Activated T-cell treated with anti-CD3 and anti-CD28 coated beads, Interleukin-2, amount 50 U/mL, for 24 hours (primary cell): ENCODE data around the gene ANGPTL4.
A peak's percentile ranks its signal among the peaks of the same experiment; 100 is the strongest.
"Not testable (repeated sequence)": the region's sequence is repeated elsewhere in the genome, so short reads cannot be mapped to it uniquely, and the experiment has no call there.

Experiments used
- DNase-seq: peaks from one replicate; pipeline ENCODE4 v3.0.0-alpha.2; 2020
- H3K27ac Mint-ChIP-seq: 2 replicates; pipeline ENCODE4 v1.8.0; 2020; ENCODE audit warnings: mild to moderate bottlenecking, mixed read lengths
- H3K27me3 Mint-ChIP-seq: 2 replicates; pipeline ENCODE4 v1.8.0; 2020; ENCODE audit warnings: mixed read lengths
- H3K36me3 Mint-ChIP-seq: 2 replicates; pipeline ENCODE4 v1.8.0; 2020; ENCODE audit warnings: low read depth, mixed read lengths
- H3K4me1 Mint-ChIP-seq: 2 replicates; pipeline ENCODE4 v1.8.0; 2020; ENCODE audit warnings: low read depth, mixed read lengths
- H3K4me3 Mint-ChIP-seq: 2 replicates; pipeline ENCODE4 v1.8.0; 2020; ENCODE audit warnings: mild to moderate bottlenecking, moderate library complexity, mixed read lengths
- H3K9me3 Mint-ChIP-seq: 2 replicates; pipeline ENCODE4 v1.8.0; 2020; ENCODE audit warnings: mixed read lengths

ANGPTL4 gene

GRCh38 chr19:8363803-8364771 lies at the start of gene ANGPTL4:
Gene ANGPTL4, plus strand, starts transcription at chr19:8364155. Its CDS starts 167 bp downstream, at chr19:8364322.
- H3K4me1 Mint-ChIP-seq, result peaks cover 18% of the 10 kb centered on the region
- peak; percentile 68 for DNase-seq
- peaks cover 67% of the 10 kb centered on the region for H3K27me3 Mint-ChIP-seq
- no peaks in the 10 kb centered on the region for H3K9me3 Mint-ChIP-seq
- no peak within 1 kb of the TSS for H3K27ac Mint-ChIP-seq
- peak within 1 kb of the TSS; percentile 72 for H3K4me3 Mint-ChIP-seq
- H3K36me3 Mint-ChIP-seq, result no peaks in the 10 kb centered on the region

DNA sequence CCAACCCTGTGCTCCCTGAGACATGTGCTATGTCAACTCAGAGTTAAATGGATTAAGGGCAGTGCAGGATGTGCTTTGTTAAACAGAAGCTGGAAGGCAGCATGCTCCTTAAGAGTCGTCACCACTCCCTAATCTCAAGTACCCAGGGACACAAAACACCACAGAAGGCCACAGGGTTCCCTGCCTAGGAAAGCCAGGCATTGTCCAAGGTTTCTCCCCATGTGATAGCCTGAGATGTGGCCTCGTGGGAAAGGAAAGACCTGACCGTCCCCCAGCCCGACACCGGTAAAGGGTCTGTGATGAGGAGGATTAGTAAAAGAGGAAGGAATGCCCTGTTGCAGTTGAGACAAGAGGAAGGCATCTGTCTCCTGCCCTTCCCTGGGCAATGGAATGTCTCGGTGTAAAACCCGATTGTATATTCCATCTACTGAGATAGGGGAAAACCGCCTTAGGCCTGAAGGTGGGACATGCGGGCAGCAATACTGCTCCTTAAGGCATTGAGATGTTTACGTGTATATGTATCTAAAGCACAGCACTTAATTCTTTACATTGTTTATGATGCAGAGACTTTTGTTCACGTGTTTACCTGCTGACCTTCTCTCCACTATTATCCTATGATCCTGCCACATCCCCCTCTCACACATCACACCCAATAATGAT lies 48.8 kb upstream of the ANGPTL4 start:
- H3K4me3 Mint-ChIP-seq, DNase-seq, H3K27me3 Mint-ChIP-seq, H3K9me3 Mint-ChIP-seq: not testable (repeated sequence)
- Mint-ChIP-seq H3K27ac (peak overlapping the region; percentile 26), H3K4me1 (peaks cover 14% of the 10 kb centered on the region), H3K36me3 (peaks cover 83% of the 10 kb centered on the region)

- peaks cover 83% of the 10 kb centered on the region for H3K36me3 Mint-ChIP-seq
- no peaks in the 10 kb centered on the region for H3K27me3 Mint-ChIP-seq
- no peak overlapping the region for H3K27ac Mint-ChIP-seq
- no peak overlapping the region for H3K4me3 Mint-ChIP-seq
- DNase-seq, result no peak
- H3K9me3 Mint-ChIP-seq, result no peaks in the 10 kb centered on the region
- H3K4me1 Mint-ChIP-seq, result peaks cover 17% of the 10 kb centered on the region
Observed at GRCh38 chr19:8316351-8317125, 47.4 kb upstream of the ANGPTL4 start.

- H3K9me3 Mint-ChIP-seq, H3K4me3 Mint-ChIP-seq, H3K27me3 Mint-ChIP-seq, DNase-seq: not testable (repeated sequence)
- H3K27ac Mint-ChIP-seq, result peak overlapping the region; percentile 63
- peaks cover 83% of the 10 kb centered on the region for H3K36me3 Mint-ChIP-seq
- H3K4me1 Mint-ChIP-seq, result peaks cover 29% of the 10 kb centered on the region
Observed at GRCh38 chr19:8318835-8319234, 45.1 kb upstream of the ANGPTL4 start.

DNA sequence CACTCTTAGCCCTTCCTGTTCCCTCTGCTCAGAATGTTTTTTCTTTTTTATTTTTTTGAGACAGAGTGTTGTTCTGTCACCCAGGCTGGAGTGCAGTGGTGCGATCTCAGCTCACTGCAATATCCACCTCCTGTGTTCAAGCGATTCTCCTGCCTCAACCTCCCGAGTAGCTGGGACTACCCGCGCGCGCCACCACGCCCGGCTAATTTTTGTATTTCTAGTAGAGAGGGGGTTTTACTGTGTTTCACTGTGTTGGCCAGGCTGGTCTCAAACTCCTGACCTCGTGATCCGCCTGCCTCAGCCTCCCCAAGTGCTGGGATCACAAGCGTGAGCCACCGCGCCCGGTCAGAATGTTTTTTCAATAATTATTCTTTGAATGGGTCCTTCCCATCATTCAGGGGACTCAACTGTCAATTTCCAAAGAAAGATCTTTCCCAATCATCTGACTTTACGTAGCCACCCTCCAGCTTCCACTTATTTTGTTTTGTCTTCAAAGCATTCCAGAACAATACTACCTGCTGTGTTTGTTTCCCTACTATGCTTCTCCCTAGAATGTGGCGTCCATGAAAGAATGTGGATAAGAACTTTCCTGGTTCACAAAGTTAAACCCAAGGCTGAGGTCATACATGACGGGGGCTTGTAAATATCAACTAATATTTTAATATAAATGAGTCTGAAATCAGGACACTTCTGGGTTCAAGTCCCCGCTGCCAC lies 44.0 kb upstream of the ANGPTL4 start:
- peaks cover 85% of the 10 kb centered on the region for H3K36me3 Mint-ChIP-seq
- no peaks in the 10 kb centered on the region for H3K27me3 Mint-ChIP-seq
- H3K9me3 Mint-ChIP-seq, result no peaks in the 10 kb centered on the region
- peak overlapping the region; percentile 99 for H3K27ac Mint-ChIP-seq
- DNase-seq, result no peak
- peak overlapping the region; percentile 100 for H3K4me3 Mint-ChIP-seq
- peaks cover 32% of the 10 kb centered on the region for H3K4me1 Mint-ChIP-seq

DNA sequence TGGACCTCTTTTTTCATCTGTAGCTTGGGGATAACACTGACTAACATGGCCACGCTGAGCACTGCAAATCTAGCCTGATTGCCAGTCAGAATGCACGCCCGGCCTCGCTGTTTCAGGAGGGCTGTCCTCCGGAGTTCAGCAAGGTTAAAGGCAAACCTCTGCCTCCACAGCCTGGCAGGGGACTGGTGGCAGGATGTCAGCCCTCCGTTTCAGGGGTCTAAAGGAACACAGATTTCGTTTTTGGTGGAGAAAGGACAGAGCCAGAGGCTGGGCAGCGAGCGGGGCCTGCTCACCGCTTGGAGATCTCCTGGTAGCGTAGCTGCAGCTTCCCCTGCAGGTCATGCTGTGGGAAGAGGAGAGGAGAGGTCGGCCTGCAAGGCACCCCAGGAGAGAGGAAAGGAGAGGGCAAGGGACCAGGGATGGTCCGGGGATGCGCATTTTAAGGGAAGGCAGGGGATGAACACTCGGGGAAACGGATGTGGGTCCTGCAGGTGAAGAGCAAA lies 43.3 kb upstream of the ANGPTL4 start:
- peaks cover 32% of the 10 kb centered on the region for H3K4me1 Mint-ChIP-seq
- H3K27me3 Mint-ChIP-seq, result no peaks in the 10 kb centered on the region

DNA sequence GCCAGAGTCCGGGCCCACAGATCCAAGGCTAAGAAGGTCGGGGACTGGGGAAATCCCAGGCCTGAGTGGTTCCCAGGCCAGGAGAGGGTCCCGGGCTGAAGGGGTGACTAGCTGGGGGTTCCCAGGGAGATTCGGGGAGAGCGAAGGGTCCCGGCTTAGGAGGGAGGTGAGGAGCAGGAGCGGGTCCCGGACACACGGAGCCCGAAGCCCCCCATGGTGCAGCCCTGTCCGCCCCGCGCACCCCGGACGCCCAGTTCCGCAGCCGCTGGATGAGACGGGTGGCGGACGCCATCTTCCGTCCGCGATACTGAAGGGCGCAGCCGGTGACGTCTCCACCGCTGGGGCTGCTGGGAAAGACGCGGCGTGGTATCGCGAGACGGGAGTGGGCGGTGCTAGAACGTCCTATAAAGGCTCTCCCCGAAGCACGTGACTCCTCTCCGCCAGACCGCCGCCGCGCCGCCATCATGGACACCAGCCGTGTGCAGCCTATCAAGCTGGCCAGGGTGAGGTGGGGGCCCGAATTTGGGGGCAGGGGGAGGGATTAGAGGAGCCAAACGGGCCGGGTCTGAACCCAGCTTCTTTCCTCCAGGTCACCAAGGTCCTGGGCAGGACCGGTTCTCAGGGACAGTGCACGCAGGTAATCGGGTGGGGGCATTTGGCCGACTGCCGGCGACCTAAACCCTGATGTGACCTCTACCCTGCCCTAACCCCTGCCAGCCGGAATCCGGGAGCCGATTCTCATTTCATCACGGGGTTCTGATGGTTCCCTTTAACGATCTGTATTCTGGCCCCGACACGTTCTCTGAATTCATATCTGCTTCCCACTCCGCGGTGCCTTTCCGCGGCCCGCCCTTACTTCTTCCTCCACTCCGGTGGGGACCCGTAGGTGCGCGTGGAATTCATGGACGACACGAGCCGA lies 42.6 kb upstream of the ANGPTL4 start, which contains the start of the genes NDUFA7 and RPS28:
NDUFA7 (minus strand) TSS at position 309 of the 919 bp plus-strand sequence; CDS start at position 292, 17 bp downstream.
RPS28 (plus strand) TSS at position 430 of the 919 bp plus-strand sequence; CDS start at position 465, 35 bp downstream.
- Mint-ChIP-seq H3K4me3 (peak within 1 kb of the TSS; percentile 100), H3K27me3 (no peaks in the 10 kb centered on the region), H3K27ac (peak within 1 kb of the TSS; percentile 99), H3K36me3 (peaks cover 72% of the 10 kb centered on the region), H3K9me3 (no peaks in the 10 kb centered on the region), H3K4me1 (peaks cover 32% of the 10 kb centered on the region)
- peak; percentile 98 for DNase-seq

More for the DNA sequence above, 43.3 kb upstream of the ANGPTL4 start:
- H3K4me3 Mint-ChIP-seq, result peak overlapping the region; percentile 100
- H3K27ac Mint-ChIP-seq, result peak overlapping the region; percentile 99
- H3K36me3 Mint-ChIP-seq, result peaks cover 79% of the 10 kb centered on the region
- H3K9me3 Mint-ChIP-seq, result no peaks in the 10 kb centered on the region
- DNase-seq, result peak; percentile 64

DNA sequence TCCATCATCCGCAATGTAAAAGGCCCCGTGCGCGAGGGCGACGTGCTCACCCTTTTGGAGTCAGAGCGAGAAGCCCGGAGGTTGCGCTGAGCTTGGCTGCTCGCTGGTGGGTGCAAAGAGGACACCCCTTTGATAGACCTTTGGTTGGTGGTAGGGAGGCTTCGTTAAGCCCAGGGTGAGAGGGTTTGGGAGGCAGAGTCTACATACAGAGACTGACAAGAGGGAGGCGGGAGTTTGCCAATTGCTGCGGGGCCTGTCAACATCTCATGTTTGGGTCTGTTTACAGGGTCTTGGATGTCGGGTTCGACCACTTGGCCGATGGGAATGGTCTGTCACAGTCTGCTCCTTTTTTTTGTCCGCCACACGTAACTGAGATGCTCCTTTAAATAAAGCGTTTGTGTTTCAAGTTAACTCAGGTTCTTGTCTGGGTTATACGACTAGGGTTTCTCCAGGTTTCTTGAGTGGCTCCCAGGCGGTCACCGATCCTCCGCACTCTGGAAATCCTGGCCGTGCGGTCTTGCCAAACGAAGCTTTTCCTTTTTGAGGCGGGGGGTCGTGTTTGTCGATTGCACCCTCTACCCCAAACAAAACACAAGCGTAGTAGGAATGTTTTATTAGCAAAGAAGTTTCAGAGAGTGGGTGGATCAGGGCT lies 41.8 kb upstream of the ANGPTL4 start:
- peak overlapping the region; percentile 100 for H3K4me3 Mint-ChIP-seq
- no peaks in the 10 kb centered on the region for H3K27me3 Mint-ChIP-seq
- peaks cover 30% of the 10 kb centered on the region for H3K4me1 Mint-ChIP-seq
- H3K9me3 Mint-ChIP-seq, result no peaks in the 10 kb centered on the region
- DNase-seq, result no peak
- peaks cover 66% of the 10 kb centered on the region for H3K36me3 Mint-ChIP-seq
- H3K27ac Mint-ChIP-seq, result peak overlapping the region; percentile 99

- DNase-seq, result peak; percentile 45
- Mint-ChIP-seq H3K4me3 (peak overlapping the region; percentile 100), H3K27ac (peak overlapping the region; percentile 99), H3K9me3 (no peaks in the 10 kb centered on the region), H3K27me3 (no peaks in the 10 kb centered on the region), H3K36me3 (peaks cover 61% of the 10 kb centered on the region), H3K4me1 (peaks cover 28% of the 10 kb centered on the region)
Observed at GRCh38 chr19:8322638-8322997, 41.3 kb upstream of the ANGPTL4 start.

GRCh38 chr19:8323781-8324185 lies 40.2 kb upstream of the ANGPTL4 start:
- Mint-ChIP-seq H3K36me3 (peaks cover 57% of the 10 kb centered on the region), H3K9me3 (no peaks in the 10 kb centered on the region), H3K4me3 (peak overlapping the region; percentile 100), H3K4me1 (peaks cover 28% of the 10 kb centered on the region), H3K27me3 (no peaks in the 10 kb centered on the region), H3K27ac (peak overlapping the region; percentile 99)
- DNase-seq, result peak; percentile 56

GRCh38 chr19:8324186-8325050 lies 39.5 kb upstream of the ANGPTL4 start:
- Mint-ChIP-seq H3K36me3 (peaks cover 53% of the 10 kb centered on the region), H3K4me1 (peaks cover 24% of the 10 kb centered on the region), H3K4me3 (peak overlapping the region; percentile 100), H3K9me3 (no peaks in the 10 kb centered on the region), H3K27ac (peak overlapping the region; percentile 99), H3K27me3 (no peaks in the 10 kb centered on the region)
- peak; percentile 56 for DNase-seq

DNA sequence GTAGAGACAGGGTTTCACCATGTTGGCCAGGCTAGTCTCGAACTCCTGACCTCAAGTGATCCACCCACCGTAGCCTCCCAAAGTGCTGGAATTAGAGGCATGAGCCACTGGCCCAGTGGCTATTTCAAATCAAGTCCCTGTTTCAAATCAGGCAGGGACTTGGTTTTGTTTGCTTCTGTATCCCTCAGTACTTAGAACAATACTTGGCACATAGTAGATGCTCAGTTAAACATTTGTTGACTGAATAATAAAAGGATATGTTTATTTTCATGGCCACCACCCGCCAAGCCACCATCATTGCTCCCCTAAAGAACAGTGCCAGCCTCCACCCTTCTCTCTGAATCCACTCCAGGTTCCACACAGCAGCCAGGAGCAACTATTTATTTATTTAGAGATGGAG lies 38.5 kb upstream of the ANGPTL4 start:
- Mint-ChIP-seq H3K36me3 (peaks cover 45% of the 10 kb centered on the region), H3K4me1 (peaks cover 16% of the 10 kb centered on the region), H3K9me3 (no peaks in the 10 kb centered on the region), H3K27ac (peak overlapping the region; percentile 47), H3K27me3 (no peaks in the 10 kb centered on the region), H3K4me3 (no peak overlapping the region)
- DNase-seq, result no peak
